ENCODE results near the gene STX5. TPM values are rescaled to one million over a fixed set of nuclear protein-coding genes. Genes with fewer than 3 reads are reported as not detected.

The STX5 gene
- total RNA-seq, 2 donors from 2014 or later, result 20.1 to 23.6 TPM

- no peaks in the 10 kb centered on the region for H3K9me3 ChIP-seq
- no peaks in the 10 kb centered on the region for H3K27me3 ChIP-seq
- ATAC-seq (no peak), DNase-seq (no peak)
- TF ChIP-seq POLR2A (IDR thresholded peaks at IDR 0.05) (no peak), CTCF (IDR thresholded peaks at IDR 0.05) (no peak)
- H3K4me3 ChIP-seq, result no peak overlapping the region
- intact Hi-C loops (cut with DNase I), result no loop called here
- H3K27ac ChIP-seq, result no peak overlapping the region
- WGBS, 2 donors, result 74 to 84% methylated on average over 4 of the region's 4 CpGs
- H3K4me1 ChIP-seq, result peaks cover 18% of the 10 kb centered on the region
- peaks cover 6 to 36% of the 10 kb centered on the region in 2 donors for H3K36me3 ChIP-seq (replicated peaks in 1 of 2; ENCODE audit: insufficient read depth in 1 of 2, low read depth in 2 of 2)
These were observed 30.8 kb downstream of the STX5 start for GRCh38 chr11:62801071-62801470.

- H3K4me1 ChIP-seq, result peaks cover 12% of the 10 kb centered on the region
- DNase-seq, result no peak
- peaks cover 6 to 50% of the 10 kb centered on the region in 2 donors for H3K36me3 ChIP-seq (replicated peaks in 1 of 2; ENCODE audit: insufficient read depth in 1 of 2, low read depth in 2 of 2)
- H3K27me3 ChIP-seq, result no peaks in the 10 kb centered on the region
- intact Hi-C loops (cut with DNase I), result no loop called here
- H3K27ac ChIP-seq, result no peak overlapping the region
- no peaks in the 10 kb centered on the region for H3K9me3 ChIP-seq
- 88 to 91% methylated on average over 8 to 10 of the region's 10 CpGs for WGBS, 2 donors
- TF ChIP-seq POLR2A (IDR thresholded peaks at IDR 0.05) (no peak), CTCF (IDR thresholded peaks at IDR 0.05) (no peak)
- H3K4me3 ChIP-seq, result no peak overlapping the region
- no peak for ATAC-seq
These were observed 32.4 kb downstream of the STX5 start for GRCh38 chr11:62799486-62799885.

GRCh38 chr11:62796281-62796680, 35.6 kb downstream of the STX5 start:
- ATAC-seq, result no peak
- Histone ChIP-seq H3K27ac (no peak overlapping the region), H3K9me3 (no peaks in the 10 kb centered on the region), H3K36me3 (replicated peaks in 1 of 2; ENCODE audit: insufficient read depth in 1 of 2, low read depth in 2 of 2) (peaks cover 11 to 50% of the 10 kb centered on the region in 2 donors), H3K4me3 (no peak overlapping the region), H3K27me3 (no peaks in the 10 kb centered on the region), H3K4me1 (peaks cover 8% of the 10 kb centered on the region)
- TF ChIP-seq CTCF (IDR thresholded peaks at IDR 0.05) (no peak), POLR2A (IDR thresholded peaks at IDR 0.05) (no peak)
- intact Hi-C loops (cut with DNase I), result no loop called here
- 82 to 92% methylated on average over 7 of the region's 7 CpGs for whole genome bisulfite sequencing, 2 donors
- DNase-seq, result no peak

- ATAC-seq (no peak), DNase-seq (no peak)
- intact Hi-C loops (cut with DNase I), result no loop called here
- Histone ChIP-seq H3K27me3 (no peaks in the 10 kb centered on the region), H3K4me1 (peaks cover 25% of the 10 kb centered on the region), H3K4me3 (no peak overlapping the region), H3K36me3 (replicated peaks in 1 of 2; ENCODE audit: insufficient read depth in 1 of 2, low read depth in 2 of 2) (peaks cover 6 to 34% of the 10 kb centered on the region in 2 donors), H3K27ac (no peak overlapping the region), H3K9me3 (no peaks in the 10 kb centered on the region)
- 86 to 89% methylated on average over 8 of the region's 8 CpGs for WGBS, 2 donors
- no peak for TF ChIP-seq CTCF (IDR thresholded peaks at IDR 0.05)
- no peak for TF ChIP-seq POLR2A (IDR thresholded peaks at IDR 0.05)
These were observed 37.6 kb downstream of the STX5 start for GRCh38 chr11:62794201-62794775.

GRCh38 chr11:62792202-62792575, 39.7 kb downstream of the STX5 start:
- TF ChIP-seq POLR2A (IDR thresholded peaks at IDR 0.05), result no peak
- no peak for TF ChIP-seq CTCF (IDR thresholded peaks at IDR 0.05)
- 21 to 22% methylated on average over 10 to 11 of the region's 11 CpGs for WGBS, 2 donors
- ATAC-seq (no peak), DNase-seq (peak in 1 of 4 donors; percentile 24)
- intact Hi-C loops (cut with DNase I), result no loop called here
- no peaks in the 10 kb centered on the region for H3K27me3 ChIP-seq
- H3K4me1 ChIP-seq, result peaks cover 41% of the 10 kb centered on the region
- peaks cover 6 to 26% of the 10 kb centered on the region in 2 donors for H3K36me3 ChIP-seq (replicated peaks in 1 of 2; ENCODE audit: insufficient read depth in 1 of 2, low read depth in 2 of 2)
- H3K4me3 ChIP-seq, result no peak overlapping the region
- peak overlapping the region; percentile 48 to 86 (median 72) for H3K27ac ChIP-seq
- no peaks in the 10 kb centered on the region for H3K9me3 ChIP-seq

Measured in body of pancreas (tissue), 4 donors.